PC-9 (cell line): ENCODE results near the gene EHBP1L1.

ENCODE experiments used
- CTCF ChIP-seq: fragments of 200-600 bp; sonication (generic); conservative IDR thresholded peaks from 2 replicates; pipeline ENCODE4 v1.6.1; 2017; ENCODE audit warnings: mixed run types, antibody characterized with exemption, mild to moderate bottlenecking, moderate library complexity
- EZH2 ChIP-seq: fragments of 200-600 bp; sonication (generic); IDR thresholded peaks from 2 replicates; pipeline ENCODE4 v1.8.0; 2017; ENCODE audit warnings: antibody characterized with exemption, low read depth

GRCh38 chr11:65595131-65595530, 19.3 kb downstream of the EHBP1L1 start:
- TF ChIP-seq CTCF (no peak), EZH2 (no peak)
